ENCODE results near the gene MLLT3. TPM values are rescaled to one million over a fixed set of nuclear protein-coding genes. Genes with fewer than 3 reads are reported as not detected.

MLLT3 gene
- total RNA-seq, 1 experiment from 2014 or later = 31.3 TPM

DNA sequence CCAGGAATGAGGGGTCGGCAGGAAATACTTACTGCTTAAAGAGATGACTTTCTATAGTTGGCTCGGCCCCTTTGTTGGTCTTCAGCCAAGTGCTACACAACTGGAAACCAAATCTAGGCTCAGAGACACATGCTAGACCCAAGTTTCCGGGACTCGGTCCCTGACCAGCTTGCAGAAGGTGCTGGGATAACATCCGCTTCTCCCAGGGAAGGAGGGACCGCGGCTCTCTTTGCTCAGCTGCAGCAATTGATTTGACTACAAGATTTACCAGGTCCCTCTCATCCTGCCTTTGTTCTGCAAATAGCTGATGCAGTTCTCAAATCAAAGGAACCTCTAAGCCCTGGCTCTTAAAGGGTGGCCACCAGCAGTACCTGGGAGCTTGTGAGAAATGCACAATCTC is 314.7 kb downstream of the MLLT3 start:
- no peak for DNase-seq (ENCODE audit: low read depth)

DNA sequence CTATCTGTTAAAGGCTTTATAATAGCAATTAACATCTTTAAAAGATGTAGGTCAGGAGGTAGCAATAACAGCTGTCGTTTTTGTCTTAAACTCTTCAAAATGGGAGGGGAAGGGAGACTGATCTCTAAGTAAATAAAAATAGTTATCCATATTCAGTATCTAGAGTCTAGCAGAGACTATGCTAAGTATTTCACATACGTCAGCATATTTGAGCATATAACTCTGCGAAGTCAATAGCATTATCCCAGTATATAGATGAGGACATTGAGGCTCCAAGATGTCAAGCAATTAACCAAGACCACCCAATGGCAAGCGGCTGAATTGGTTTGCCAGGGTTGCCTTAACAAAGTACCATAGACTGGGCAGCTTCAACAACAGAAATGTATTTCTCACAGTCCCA is 316.8 kb downstream of the MLLT3 start:
- no peak for DNase-seq (ENCODE audit: low read depth)

DNA sequence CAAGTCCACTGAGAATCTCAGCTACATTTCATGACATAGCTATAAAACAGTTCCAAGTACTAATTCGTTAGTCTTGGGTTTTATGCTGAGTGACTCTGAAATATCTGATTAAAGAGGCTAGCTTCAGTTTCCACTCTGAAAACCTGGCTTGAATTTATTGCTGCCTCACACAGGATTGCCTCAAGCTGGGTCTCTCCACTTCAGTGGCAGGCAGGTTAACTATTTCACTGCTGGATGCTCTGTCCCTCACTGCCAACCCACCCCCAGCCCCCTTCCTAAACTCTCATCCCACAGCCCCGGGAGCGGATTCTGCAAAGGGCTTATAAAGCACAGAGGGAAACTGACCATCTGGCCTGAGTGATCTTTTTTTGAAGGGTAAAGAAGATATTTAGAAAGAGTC is 318.3 kb downstream of the MLLT3 start:
- DNase-seq (ENCODE audit: low read depth) = no peak

DNA sequence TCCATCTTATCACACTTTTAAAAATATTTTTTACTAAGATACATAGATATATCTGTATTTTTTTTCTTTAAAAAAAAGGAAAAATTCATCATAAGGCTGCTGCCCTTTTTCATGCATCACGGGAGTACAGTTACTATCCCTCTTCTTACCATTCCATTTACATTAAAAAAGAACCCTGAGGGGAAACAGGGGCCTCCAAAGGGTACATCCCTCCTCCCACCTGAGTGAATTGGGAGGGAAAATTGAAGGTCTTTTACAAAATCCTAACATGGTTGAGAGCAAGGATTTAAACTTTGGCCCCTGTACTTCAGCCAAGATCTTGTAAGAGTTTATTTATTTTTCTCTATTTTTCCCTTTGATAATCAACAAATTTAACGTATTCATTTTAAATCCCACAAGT is 319.2 kb downstream of the MLLT3 start:
- DNase-seq (ENCODE audit: low read depth) = no peak

DNA sequence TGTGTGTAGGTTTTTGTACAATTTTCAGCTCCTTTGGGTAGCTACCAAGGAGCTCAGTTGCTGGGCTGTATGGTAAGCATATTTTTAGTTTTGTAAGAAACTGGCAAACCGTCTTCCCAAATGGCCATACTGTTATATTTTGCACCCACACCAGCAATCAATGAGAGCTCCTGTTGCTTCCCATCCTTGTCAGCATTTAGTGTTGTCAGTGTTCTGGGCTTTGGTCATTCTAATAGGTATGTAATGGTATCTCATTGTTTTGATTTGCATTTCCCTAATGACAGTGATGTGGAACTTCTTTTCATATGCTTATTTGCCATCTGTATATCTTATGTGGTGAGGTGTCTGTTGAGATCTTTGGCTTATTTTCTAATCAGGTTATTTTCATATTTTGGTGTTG is 320.1 kb downstream of the MLLT3 start:
- no peak for DNase-seq (ENCODE audit: low read depth)

DNA sequence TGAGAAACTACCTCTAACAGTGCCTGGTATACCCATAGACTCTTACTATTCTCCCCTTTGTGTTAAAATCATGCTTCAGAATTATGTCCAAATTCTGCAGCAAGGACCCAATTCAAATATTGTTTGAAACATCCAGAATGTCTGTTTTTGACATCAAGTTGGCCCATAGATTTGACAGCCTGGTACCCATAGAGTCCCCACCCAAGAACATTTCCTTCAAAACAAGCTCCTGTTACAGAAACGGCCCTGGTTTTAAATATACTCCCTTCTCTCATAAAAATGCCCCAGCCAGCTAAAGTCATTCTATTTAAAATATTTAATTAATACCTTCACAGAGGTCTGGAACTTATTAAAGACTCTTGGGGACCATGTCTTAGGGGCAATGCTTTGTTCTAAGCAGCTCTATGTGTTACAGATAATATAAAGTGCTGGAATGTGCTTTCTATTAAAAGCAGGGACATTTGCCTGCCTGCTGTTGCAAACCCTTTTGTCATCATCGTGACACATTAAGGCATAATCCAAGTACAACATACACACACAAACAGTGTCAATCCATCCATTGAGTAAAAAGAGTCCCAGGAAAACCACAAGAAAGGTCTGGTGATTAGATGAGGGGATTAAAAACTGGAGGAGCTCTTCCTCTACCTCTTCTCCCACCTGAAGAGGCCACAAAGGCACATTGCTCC is 321.7 kb downstream of the MLLT3 start:
- DNase-seq (ENCODE audit: low read depth) = no peak

DNA sequence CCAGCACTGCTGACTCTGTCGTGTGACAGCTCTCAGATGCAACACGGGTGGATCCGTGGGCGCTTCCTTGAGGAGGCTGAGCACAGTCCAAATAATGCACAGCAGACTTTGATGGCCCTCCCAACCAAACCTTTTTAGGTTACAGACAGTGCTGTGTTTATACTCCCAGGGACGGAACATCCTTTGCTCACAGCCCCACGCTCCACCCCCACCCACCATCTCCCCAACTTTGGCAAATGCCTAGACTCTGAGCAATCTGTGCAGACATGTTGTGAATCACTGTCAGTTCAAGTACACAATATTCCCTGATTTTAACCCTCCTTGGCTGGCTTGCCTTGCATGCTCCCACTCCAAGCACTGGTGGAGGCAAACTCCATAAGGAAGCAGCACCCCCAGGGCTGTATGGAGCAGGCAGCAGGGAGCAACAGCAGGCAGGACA is 324.6 kb downstream of the MLLT3 start:
- DNase-seq (ENCODE audit: low read depth) = peak; percentile 80

DNA sequence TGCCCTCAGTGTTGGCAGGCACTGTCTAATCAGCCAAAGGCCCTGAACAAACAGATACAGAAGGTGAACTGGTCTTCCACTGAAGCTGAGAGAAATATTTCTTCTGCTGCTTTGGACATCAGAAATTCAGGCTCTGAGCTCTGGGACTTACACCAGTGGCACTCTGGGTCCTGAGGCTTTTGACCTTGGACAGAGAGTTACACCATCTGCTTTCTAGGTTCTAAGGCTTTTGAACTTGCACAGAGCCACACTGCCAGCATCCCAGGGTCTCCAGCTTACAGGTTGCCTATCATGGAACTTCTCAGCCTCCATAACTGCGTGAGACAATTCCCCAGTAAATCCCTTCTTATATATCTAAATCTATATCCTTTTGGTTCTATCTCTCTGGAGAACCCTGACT is 326.7 kb downstream of the MLLT3 start:
- no peak for DNase-seq (ENCODE audit: low read depth)

DNA sequence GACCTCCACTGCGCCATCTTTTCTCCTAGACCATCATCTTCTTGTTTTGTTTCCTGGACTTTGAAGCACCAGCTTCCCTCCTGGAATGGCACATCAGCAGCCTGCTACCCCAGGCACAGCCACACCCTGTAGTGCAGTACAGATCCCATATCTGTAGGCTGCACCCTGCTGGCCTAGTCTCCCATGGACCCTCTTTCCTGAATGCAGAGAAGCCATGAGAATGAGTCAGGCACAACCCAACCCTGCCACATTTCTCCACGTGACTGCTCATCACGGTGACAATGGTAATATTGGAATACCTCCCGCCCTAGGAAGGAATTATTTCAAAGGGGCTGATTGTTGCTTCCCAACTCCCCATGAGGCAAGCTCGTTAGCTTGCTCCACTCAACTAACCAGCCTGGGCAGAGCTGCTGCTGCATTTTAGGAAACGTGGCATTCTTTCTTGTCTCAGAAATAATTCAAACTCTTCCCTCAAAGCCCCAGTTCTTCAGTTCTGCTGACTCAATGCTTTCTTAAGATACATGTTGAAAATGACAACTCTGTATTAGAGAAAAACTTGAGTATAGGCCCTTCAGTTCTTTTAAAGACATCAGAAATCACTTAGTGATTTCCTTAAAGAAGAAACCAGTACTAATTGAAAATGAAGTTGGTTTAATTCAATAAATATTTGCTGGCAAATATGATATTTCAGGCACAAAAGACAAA is 328.1 kb downstream of the MLLT3 start:
- DNase-seq (ENCODE audit: low read depth) = no peak

DNA sequence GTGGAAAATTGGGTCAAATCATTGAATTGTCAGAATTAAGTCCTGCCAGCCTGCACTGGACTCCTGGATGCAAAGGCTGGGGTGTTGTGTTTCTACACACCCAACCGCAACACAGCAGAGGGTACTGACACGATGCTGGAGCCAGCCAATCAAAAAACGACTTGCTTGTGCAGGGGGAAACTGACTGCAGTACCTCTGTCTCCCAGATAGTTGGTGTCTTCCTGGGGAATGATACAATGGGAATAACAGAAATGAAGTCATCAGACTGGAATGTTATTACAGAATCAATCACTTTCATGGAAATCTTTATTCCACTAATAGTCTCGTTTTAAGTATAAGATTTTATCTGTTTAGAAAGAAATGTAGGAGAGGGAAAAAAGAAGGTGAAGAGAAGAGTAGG is 330.3 kb downstream of the MLLT3 start:
- DNase-seq (ENCODE audit: low read depth) = peak; percentile 50

Other genes with a start within 250 kb of the MLLT3 start
- 36.0 and 36.8 TPM in 2 replicates for gene FOCAD, start 61.8 kb upstream of the MLLT3 start, total RNA-seq (2014; rRNA removed)

All from LHCN-M2 (cell line).